Measurements from ENCODE around the gene DUSP2. TPM values are rescaled to one million over a fixed set of nuclear protein-coding genes. Genes with fewer than 3 reads are reported as not detected.

Gene DUSP2
- polyA plus RNA-seq, 3 donors = 48.4 to 392 (median 66.1) TPM

- Histone ChIP-seq H3K27ac (ENCODE audit: low read depth in 1 of 2, low read length in 2 of 2) (no peak overlapping the region), H4K20me1 (ENCODE audit: insufficient read depth, low read length) (no peaks in the 10 kb centered on the region), H3K36me3 (replicated peaks in 1 of 2; ENCODE audit: control insufficient read depth in 1 of 2, insufficient read depth in 2 of 2, low read length in 2 of 2) (no peaks in the 10 kb centered on the region), H3K9me3 (replicated peaks in 1 of 2; ENCODE audit: control insufficient read depth in 1 of 2, insufficient read depth in 1 of 2, low read length in 2 of 2) (no peaks in the 10 kb centered on the region), H3K4me2 (replicated peaks; ENCODE audit: extremely low read depth, low read length, poor library complexity, severe bottlenecking) (no peak overlapping the region), H3K4me3 (replicated peaks in 1 of 3; ENCODE audit: low read depth in 2 of 3, low read length in 3 of 3) (no peak overlapping the region), H3K4me1 (ENCODE audit: control insufficient read depth in 1 of 2, insufficient read depth in 2 of 2, low read length in 2 of 2) (no peaks in the 10 kb centered on the region), H3K27me3 (ENCODE audit: control insufficient read depth in 2 of 2, insufficient read depth in 2 of 2, low read length in 2 of 2) (no peaks in the 10 kb centered on the region), H2AFZ (ENCODE audit: insufficient read depth, low read depth, low read length, poor library complexity, severe bottlenecking) (no peak overlapping the region), H3K79me2 (ENCODE audit: insufficient read depth, low read length) (no peaks in the 10 kb centered on the region), H3K9ac (ENCODE audit: insufficient read depth, low read length, poor library complexity, severe bottlenecking) (no peak overlapping the region)
- Mint-ChIP-seq H3K9me3 (peaks cover 0 to 2% (median 0%) of the 10 kb centered on the region in 7 donors), H3K27me3 (ENCODE audit: low read depth in 3 of 3) (peaks cover 3 to 7% (median 7%) of the 10 kb centered on the region in 3 donors), H3K27ac (peak overlapping the region in 2 of 7 donors; percentile 10 to 52), H3K4me1 (no peaks in the 10 kb centered on the region), H3K4me3 (no peak overlapping the region), H3K36me3 (no peaks in the 10 kb centered on the region)
- TF ChIP-seq CTCF (IDR thresholded peaks at IDR 0.05) = no peak
- intact Hi-C loops (cut with micrococcal nuclease) = no loop called here
- no peak for DNase-seq
- WGBS (ENCODE audit: insufficient coverage) = 95% methylated on average over 20 of the region's 26 CpGs
Measured at GRCh38 chr2:96131813-96132745, 13.2 kb downstream of the DUSP2 start.

- no peak overlapping the region for H3K27ac ChIP-seq (ENCODE audit: low read depth in 1 of 2, low read length in 2 of 2)
Measured at GRCh38 chr2:96131152-96131812, 14.0 kb downstream of the DUSP2 start.

More at GRCh38 chr2:96131152-96131812, 14.0 kb downstream of the DUSP2 start:
- Mint-ChIP-seq H3K27ac (no peak overlapping the region), H3K9me3 (peaks cover 0 to 2% (median 0%) of the 10 kb centered on the region in 7 donors), H3K36me3 (no peaks in the 10 kb centered on the region), H3K4me3 (no peak overlapping the region), H3K27me3 (ENCODE audit: low read depth in 3 of 3) (peaks cover under 1 to 7% (median 7%) of the 10 kb centered on the region in 3 donors), H3K4me1 (no peaks in the 10 kb centered on the region)
- H3K79me2 ChIP-seq (ENCODE audit: insufficient read depth, low read length) = no peaks in the 10 kb centered on the region
- no peak overlapping the region for H3K4me3 ChIP-seq (replicated peaks in 1 of 3; ENCODE audit: low read depth in 2 of 3, low read length in 3 of 3)
- no peak overlapping the region for H3K4me2 ChIP-seq (replicated peaks; ENCODE audit: extremely low read depth, low read length, poor library complexity, severe bottlenecking)
- no peaks in the 10 kb centered on the region for H3K36me3 ChIP-seq (replicated peaks in 1 of 2; ENCODE audit: control insufficient read depth in 1 of 2, insufficient read depth in 2 of 2, low read length in 2 of 2)
- no peak overlapping the region for H3K9ac ChIP-seq (ENCODE audit: insufficient read depth, low read length, poor library complexity, severe bottlenecking)
- H2AFZ ChIP-seq (ENCODE audit: insufficient read depth, low read depth, low read length, poor library complexity, severe bottlenecking) = no peak overlapping the region
- no peaks in the 10 kb centered on the region for H3K4me1 ChIP-seq (ENCODE audit: control insufficient read depth in 1 of 2, insufficient read depth in 2 of 2, low read length in 2 of 2)
- intact Hi-C loops (cut with micrococcal nuclease) = no loop called here
- no peak for DNase-seq
- H3K27me3 ChIP-seq (ENCODE audit: control insufficient read depth in 2 of 2, insufficient read depth in 2 of 2, low read length in 2 of 2) = no peaks in the 10 kb centered on the region
- H4K20me1 ChIP-seq (ENCODE audit: insufficient read depth, low read length) = no peaks in the 10 kb centered on the region
- H3K9me3 ChIP-seq (replicated peaks in 1 of 2; ENCODE audit: control insufficient read depth in 1 of 2, insufficient read depth in 1 of 2, low read length in 2 of 2) = no peaks in the 10 kb centered on the region
- no peak for TF ChIP-seq CTCF (IDR thresholded peaks at IDR 0.05)
- WGBS (ENCODE audit: insufficient coverage) = 88% methylated on average over 7 of the region's 10 CpGs
